SK-N-SH treated with all-trans-retinoic acid at 6 μM for 48 hours (cell line): ENCODE data around the gene CDH4.

ENCODE experiments used
- ARNTL ChIP-seq: fragments of 450-650 bp; formaldehyde crosslinking; IDR thresholded peaks from 2 replicates; pipeline ENCODE4 v1.5.0; 2020; ENCODE audit warnings: low read depth, mild to moderate bottlenecking, moderate library complexity, borderline replicate concordance
- BACH2 ChIP-seq: fragments of 250-450 bp; sonication (Bioruptor Pico); IDR thresholded peaks from 2 replicates; pipeline ENCODE4 v1.9.0; 2021; ENCODE audit warnings: mild to moderate bottlenecking, borderline replicate concordance
- CSRNP3 ChIP-seq: fragments of 250-450 bp; sonication (Bioruptor Pico); IDR thresholded peaks from 2 replicates; pipeline ENCODE4 v1.5.1; 2021; ENCODE audit warnings: mild to moderate bottlenecking, moderate library complexity
- GLIS3 ChIP-seq: fragments of 250-450 bp; sonication (Bioruptor Pico); IDR thresholded peaks from 2 replicates; pipeline ENCODE4 v1.5.0; 2020; ENCODE audit warnings: mild to moderate bottlenecking, moderate library complexity
- OSR1 ChIP-seq: fragments of 250-450 bp; sonication (Bioruptor Pico); IDR thresholded peaks from 2 replicates; pipeline ENCODE4 v1.8.0; 2022; ENCODE audit warnings: moderate library complexity, mild to moderate bottlenecking, inconsistent platforms
- PATZ1 ChIP-seq: fragments of 250-450 bp; sonication (Bioruptor Pico); IDR thresholded peaks from 2 replicates; pipeline ENCODE4 v1.8.0; 2020; ENCODE audit warnings: mild to moderate bottlenecking, moderate library complexity, borderline replicate concordance
- PPARA ChIP-seq: fragments of 250-450 bp; sonication (Bioruptor Pico); IDR thresholded peaks from 2 replicates; pipeline ENCODE4 v1.5.0; 2020; ENCODE audit warnings: mild to moderate bottlenecking, borderline replicate concordance
- RARB ChIP-seq: fragments of 250-450 bp; sonication (Bioruptor Pico); IDR thresholded peaks from 2 replicates; pipeline ENCODE4 v1.8.0; 2021; ENCODE audit warnings: mild to moderate bottlenecking, moderate library complexity
- SNAI2 ChIP-seq: fragments of 250-450 bp; sonication (Bioruptor Pico); IDR thresholded peaks from 2 replicates; pipeline ENCODE4 v1.5.0; 2020; ENCODE audit warnings: mild to moderate bottlenecking, moderate library complexity
- ZC3H10 ChIP-seq: fragments of 250-450 bp; sonication (Bioruptor Pico); IDR thresholded peaks from 2 replicates; pipeline ENCODE4 v1.5.1; 2021; ENCODE audit warnings: mild to moderate bottlenecking, moderate library complexity
- ZFP3 ChIP-seq: fragments of 250-450 bp; sonication (Bioruptor Pico); IDR thresholded peaks from 2 replicates; pipeline ENCODE4 v1.5.0; 2020; ENCODE audit warnings: mild to moderate bottlenecking, moderate library complexity
- ZNF565 ChIP-seq: fragments of 450-650 bp; formaldehyde crosslinking; conservative IDR thresholded peaks from 2 replicates; pipeline ENCODE4 v1.5.0; 2020; ENCODE audit warnings: low read depth, mild to moderate bottlenecking, moderate library complexity
- ZNF8 ChIP-seq: fragments of 450-650 bp; formaldehyde crosslinking; IDR thresholded peaks from 2 replicates; pipeline ENCODE4 v1.5.0; 2020; ENCODE audit warnings: mild to moderate bottlenecking, moderate library complexity

DNA sequence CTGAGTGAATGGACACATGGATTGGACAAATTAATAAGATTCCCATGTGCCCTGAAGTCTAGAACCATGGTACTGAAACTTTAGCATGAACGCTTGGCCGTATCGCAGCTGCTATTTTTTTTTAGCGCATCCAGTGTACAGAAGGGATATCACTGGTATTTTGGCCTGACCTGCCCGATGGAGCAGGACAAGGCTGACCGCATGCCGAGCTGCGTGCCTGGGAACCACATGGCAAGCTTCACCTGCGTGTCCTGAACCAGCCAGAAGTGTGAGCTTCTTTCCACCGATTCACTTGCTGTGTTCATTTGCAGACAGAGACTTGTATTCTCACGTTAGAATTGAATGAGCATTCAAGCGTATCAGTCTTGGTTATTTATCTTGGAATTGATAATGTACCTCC lies 145.7 kb downstream of the CDH4 start:
- no peak for TF ChIP-seq SNAI2 (CRISPR knock-in tag)
- no peak for TF ChIP-seq ZNF8 (CRISPR knock-in tag)
- TF ChIP-seq PATZ1, result no peak
- no peak for TF ChIP-seq ZFP3 (CRISPR knock-in tag)
- TF ChIP-seq RARB (CRISPR knock-in tag), result no peak
- TF ChIP-seq CSRNP3 (CRISPR knock-in tag), result no peak
- TF ChIP-seq GLIS3 (CRISPR knock-in tag), result no peak
- TF ChIP-seq PPARA (CRISPR knock-in tag), result no peak
- no peak for TF ChIP-seq OSR1 (CRISPR knock-in tag)
- TF ChIP-seq ZC3H10 (CRISPR knock-in tag), result no peak
- TF ChIP-seq BACH2 (CRISPR knock-in tag), result no peak
- no peak for TF ChIP-seq ZNF565 (CRISPR knock-in tag)
- TF ChIP-seq ARNTL (CRISPR knock-in tag), result no peak
